Activated CD4-positive, alpha-beta memory T cell treated with anti-CD3 and anti-CD28 coated beads for 36 hours (primary cell): Measurements from ENCODE around the gene SPTLC1. TPM values are rescaled to one million over a fixed set of nuclear protein-coding genes. Genes with fewer than 3 reads are reported as not detected.
"Not testable (repeated sequence)": the region's sequence is repeated elsewhere in the genome, so short reads cannot be mapped to it uniquely, and the experiment has no call there.

ENCODE experiments used
- CTCF ChIA-PET: fragments of 350-600 bp; sonication (Branson Sonifier 250); formaldehyde crosslinking; loops from one replicate; lab custom pipeline; 2021; ENCODE audit warnings: antibody characterized with exemption, inconsistent platforms; lab: Charles Lee
- POLR2A ChIA-PET: fragments of 350-600 bp; sonication (Branson Sonifier 250); formaldehyde crosslinking; loops from one replicate; lab custom pipeline; 2021; ENCODE audit warnings: antibody characterized with exemption; lab: Charles Lee
- DNase-seq: peaks from one replicate; pipeline ENCODE4 v3.0.0-alpha.2; 2020
- H3K27ac Mint-ChIP-seq: one replicate; pipeline ENCODE4 v1.8.0; 2021; ENCODE audit warnings: mixed read lengths
- H3K27me3 Mint-ChIP-seq: one replicate; pipeline ENCODE4 v1.8.0; 2021; ENCODE audit warnings: mixed read lengths
- H3K36me3 Mint-ChIP-seq: one replicate; pipeline ENCODE4 v1.8.0; 2021; ENCODE audit warnings: mixed read lengths
- H3K4me1 Mint-ChIP-seq: one replicate; pipeline ENCODE4 v1.8.0; 2021; ENCODE audit warnings: low read depth, mixed read lengths
- H3K4me3 Mint-ChIP-seq: one replicate; pipeline ENCODE4 v1.8.0; 2021; ENCODE audit warnings: mild to moderate bottlenecking, mixed read lengths
- H3K9me3 Mint-ChIP-seq: one replicate; pipeline ENCODE4 v1.8.0; 2021; ENCODE audit warnings: mixed read lengths
- intact Hi-C: fragments of 100-400 bp; cut with micrococcal nuclease; formaldehyde crosslinking; loops from one replicate; pipeline ENCODE4 v1.15.1; 2023
- total RNA-seq, 2 experiments: library from RNA; stranded (reverse); gene quantifications; one replicate each; pipeline ENCODE4 v1.2.3, GENCODE V29; 2021

SPTLC1 gene
- total RNA-seq, 2 experiments from 2014 or later, result 39.9 to 41.2 TPM

DNA sequence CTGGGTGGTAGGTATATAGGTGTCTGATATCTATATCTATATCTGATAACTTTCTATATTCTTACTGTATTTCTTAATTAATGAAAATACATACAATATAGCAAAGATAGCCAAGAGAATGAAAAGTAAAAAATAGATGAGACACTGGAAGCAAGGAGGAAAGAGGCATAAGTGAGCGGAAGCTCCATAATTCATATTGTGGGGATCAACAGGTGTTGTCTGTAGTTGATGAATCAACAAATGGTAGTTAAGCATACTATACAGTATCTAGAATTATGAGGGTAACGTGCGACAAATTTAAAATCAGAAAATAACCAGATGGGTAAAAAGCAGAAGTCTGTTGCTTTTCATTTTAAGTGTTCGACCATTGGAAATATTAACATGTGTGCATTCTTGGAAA lies 7.1 kb downstream of the SPTLC1 start:
- no peak for DNase-seq
- POLR2A ChIA-PET, result no interaction called here
- CTCF ChIA-PET, result no interaction called here
- Mint-ChIP-seq H3K27me3 (no peaks in the 10 kb centered on the region), H3K9me3 (no peaks in the 10 kb centered on the region), H3K4me3 (no peak overlapping the region), H3K36me3 (peaks cover 40% of the 10 kb centered on the region), H3K27ac (no peak overlapping the region), H3K4me1 (peaks cover 14% of the 10 kb centered on the region)
- intact Hi-C loops, result no loop called here

DNA sequence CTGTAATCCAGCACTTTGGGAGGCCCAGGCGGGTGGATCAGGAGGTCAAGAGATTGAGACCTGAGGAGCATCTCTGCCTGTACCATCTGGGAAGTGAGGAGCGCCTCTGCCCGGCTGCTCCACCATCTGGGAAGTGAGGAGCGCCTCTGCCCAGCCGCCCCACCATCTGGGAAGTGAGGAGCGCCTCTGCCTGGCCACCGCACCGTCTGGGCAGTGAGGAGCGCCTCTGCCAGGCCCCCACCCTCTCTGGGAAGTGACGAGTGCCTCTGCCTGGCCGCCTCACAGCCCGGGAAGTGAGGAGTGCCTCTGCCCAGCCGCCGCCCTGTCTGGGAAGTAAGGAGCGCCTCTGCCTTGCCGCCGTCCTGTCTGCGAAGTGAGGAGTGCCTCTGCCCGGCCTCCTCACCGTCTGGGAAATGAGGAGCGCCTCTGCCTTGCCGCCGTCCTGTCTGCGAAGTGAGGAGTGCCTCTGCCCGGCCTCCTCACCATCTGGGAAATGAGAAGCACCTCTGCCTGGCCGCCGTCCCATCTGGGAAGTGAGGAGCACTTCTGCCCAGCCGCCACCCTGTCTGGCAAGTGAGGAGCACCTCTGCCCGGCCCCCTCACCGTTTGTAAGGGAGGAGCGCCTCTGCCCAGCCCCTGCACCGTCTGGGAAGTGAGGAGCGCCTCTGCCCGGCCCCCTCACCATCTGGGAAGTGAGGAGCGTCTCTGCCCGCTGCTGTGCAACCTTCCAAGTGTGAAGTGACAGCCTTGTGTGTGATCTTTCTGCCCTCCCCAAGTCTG lies 9.6 kb downstream of the SPTLC1 start:
- DNase-seq, H3K27ac Mint-ChIP-seq, H3K4me1 Mint-ChIP-seq, H3K4me3 Mint-ChIP-seq, CTCF ChIA-PET, POLR2A ChIA-PET, H3K9me3 Mint-ChIP-seq, H3K27me3 Mint-ChIP-seq, intact Hi-C loops: not testable (repeated sequence)
- peaks cover 49% of the 10 kb centered on the region for H3K36me3 Mint-ChIP-seq

DNA sequence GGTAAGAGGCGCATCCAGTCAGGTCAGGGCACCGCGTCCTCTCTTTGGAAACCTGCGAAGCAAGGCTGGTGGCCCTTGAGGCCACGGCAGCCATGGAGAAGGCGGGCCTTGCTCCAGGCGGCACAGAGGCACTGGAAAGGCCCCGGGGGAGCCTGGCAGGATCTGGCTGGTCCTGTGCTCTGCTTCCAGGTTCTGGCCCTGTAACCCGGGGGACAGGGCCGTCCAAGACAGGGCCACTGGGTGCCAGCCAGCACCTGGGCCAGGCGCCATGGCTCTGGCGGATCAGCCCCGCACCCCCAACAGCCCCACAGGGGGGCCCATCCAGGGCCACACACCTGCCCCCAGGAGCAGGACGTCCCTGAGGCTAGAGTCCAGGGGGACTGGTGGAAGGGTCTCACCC lies 11.6 kb downstream of the SPTLC1 start:
- H3K27ac Mint-ChIP-seq, CTCF ChIA-PET, H3K9me3 Mint-ChIP-seq, H3K4me1 Mint-ChIP-seq, POLR2A ChIA-PET, H3K4me3 Mint-ChIP-seq, H3K27me3 Mint-ChIP-seq, intact Hi-C loops, DNase-seq: not testable (repeated sequence)
- peaks cover 55% of the 10 kb centered on the region for H3K36me3 Mint-ChIP-seq

DNA sequence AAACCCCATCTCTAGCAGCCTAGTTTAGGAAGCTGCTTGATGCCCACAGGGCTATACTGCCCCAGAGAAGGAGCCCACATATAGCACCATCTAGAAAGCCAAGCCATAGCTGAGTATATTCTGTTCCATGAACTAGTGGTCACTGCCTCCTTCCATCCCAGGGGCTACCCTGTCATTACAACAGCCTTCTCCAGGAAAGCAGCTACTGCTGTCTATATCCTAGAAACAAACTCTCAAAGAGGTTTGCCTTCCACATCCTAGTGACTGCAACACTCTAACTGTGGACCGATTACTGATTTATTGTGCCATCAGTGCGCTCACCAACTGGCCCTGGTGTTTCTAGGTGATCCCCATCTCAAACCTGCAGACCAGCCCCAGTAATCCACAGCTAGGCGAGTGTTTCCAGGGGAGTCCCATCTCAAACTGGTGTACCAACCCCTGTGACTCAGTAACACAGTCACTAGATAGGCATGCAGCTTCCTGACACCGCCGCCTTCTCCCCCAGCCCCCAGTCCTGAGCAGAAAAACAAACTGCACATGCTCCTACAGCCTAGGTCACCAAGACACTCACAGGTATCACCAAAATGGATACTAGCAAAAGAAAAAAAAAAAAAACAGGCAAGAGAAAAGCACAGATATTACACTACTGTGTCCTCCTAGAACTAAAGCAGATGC lies 14.8 kb downstream of the SPTLC1 start:
- POLR2A ChIA-PET, result no interaction called here
- CTCF ChIA-PET, result no interaction called here

DNA sequence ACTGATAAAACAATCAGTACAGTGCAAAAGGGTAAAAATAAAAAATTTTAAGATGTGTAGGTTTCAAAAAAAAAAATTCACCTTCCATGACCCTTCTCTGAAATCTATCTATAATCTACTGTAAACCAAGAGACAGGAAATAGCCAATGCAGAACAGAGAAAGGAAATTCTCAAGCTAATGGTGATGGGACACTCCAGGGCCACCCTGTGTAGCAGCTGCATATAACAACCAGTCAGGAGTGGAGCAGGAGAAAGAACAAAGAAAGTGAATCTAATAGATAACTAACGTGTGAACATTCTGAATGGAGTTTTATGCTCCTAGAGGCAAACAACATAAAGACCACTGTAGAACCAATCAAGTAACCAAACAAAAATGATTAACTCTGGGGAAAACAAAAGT lies 16.6 kb downstream of the SPTLC1 start:
- Mint-ChIP-seq H3K4me3 (no peak overlapping the region), H3K9me3 (no peaks in the 10 kb centered on the region), H3K27ac (peak overlapping the region; percentile 42), H3K27me3 (no peaks in the 10 kb centered on the region), H3K4me1 (peaks cover 35% of the 10 kb centered on the region), H3K36me3 (peaks cover 42% of the 10 kb centered on the region)
- no peak for DNase-seq
- ChIA-PET POLR2A (no interaction called here), CTCF (no interaction called here)
- intact Hi-C loops, result no loop called here

More for the DNA sequence above, 14.8 kb downstream of the SPTLC1 start:
- H3K27ac Mint-ChIP-seq, result no peak overlapping the region
- H3K9me3 Mint-ChIP-seq, result no peaks in the 10 kb centered on the region
- intact Hi-C loops, result no loop called here
- H3K36me3 Mint-ChIP-seq, result peaks cover 46% of the 10 kb centered on the region
- H3K27me3 Mint-ChIP-seq, result no peaks in the 10 kb centered on the region
- DNase-seq, result no peak
- no peak overlapping the region for H3K4me3 Mint-ChIP-seq
- H3K4me1 Mint-ChIP-seq, result peaks cover 17% of the 10 kb centered on the region

DNA sequence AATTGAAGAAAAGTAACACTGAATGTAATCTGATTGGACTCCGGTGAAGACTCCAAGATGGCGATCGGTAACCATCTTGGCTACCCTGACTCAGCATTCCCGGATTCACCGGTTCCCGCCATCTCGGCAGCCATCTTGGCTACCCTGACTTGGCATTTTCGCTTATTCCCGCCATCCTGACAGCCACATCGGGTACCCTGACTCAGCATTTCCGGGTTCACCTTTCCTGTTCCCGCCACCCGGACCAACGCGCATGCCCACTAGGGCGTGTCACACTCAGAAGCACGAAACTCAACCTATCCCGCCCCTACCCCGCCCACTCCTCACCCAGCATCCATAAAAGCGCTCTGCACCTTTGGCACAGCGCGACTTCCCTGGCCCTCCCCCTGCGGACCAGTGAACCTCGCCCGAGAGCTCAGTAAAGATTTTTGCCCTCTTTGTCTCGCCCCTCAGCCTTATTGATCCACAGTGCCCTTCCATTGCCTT lies 17.2 kb downstream of the SPTLC1 start:
- H3K27me3 Mint-ChIP-seq, result no peaks in the 10 kb centered on the region
- peak overlapping the region; percentile 42 for H3K27ac Mint-ChIP-seq
- no peaks in the 10 kb centered on the region for H3K9me3 Mint-ChIP-seq
- peaks cover 36% of the 10 kb centered on the region for H3K36me3 Mint-ChIP-seq
- peaks cover 37% of the 10 kb centered on the region for H3K4me1 Mint-ChIP-seq
- no peak overlapping the region for H3K4me3 Mint-ChIP-seq
- POLR2A ChIA-PET, result no interaction called here
- intact Hi-C loops, result no loop called here
- peak; percentile 58 for DNase-seq
- CTCF ChIA-PET, result no interaction called here

DNA sequence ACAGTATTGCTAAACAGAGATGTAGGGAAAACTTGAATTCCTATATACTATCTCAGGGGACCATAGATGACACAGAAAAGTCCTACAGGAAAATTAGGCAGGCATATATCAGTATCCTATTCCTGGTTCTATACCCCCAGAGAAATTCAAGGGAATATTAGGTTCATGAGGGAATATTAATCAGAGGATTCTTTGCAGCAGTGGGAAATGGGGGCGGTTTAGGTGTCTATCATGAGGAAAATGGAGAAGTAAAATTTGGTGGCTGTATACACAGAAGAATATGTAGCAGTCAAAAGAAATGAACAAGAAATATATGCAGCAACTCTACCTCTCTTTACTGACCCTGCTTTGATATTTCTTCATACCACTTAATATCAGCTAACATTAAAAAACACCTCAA lies 20.0 kb downstream of the SPTLC1 start:
- H3K36me3 Mint-ChIP-seq, result peaks cover 20% of the 10 kb centered on the region
- POLR2A ChIA-PET, result interaction anchor here (2.0 kb wide), 1 partner anchor 19 kb away, joined by 4 read pairs; no protein-coding TSS in a partner anchor
- H3K27me3 Mint-ChIP-seq, result no peaks in the 10 kb centered on the region
- H3K27ac Mint-ChIP-seq, result peak overlapping the region; percentile 80
- intact Hi-C loops, result no loop called here
- no peaks in the 10 kb centered on the region for H3K9me3 Mint-ChIP-seq
- CTCF ChIA-PET, result no interaction called here
- peaks cover 34% of the 10 kb centered on the region for H3K4me1 Mint-ChIP-seq
- no peak overlapping the region for H3K4me3 Mint-ChIP-seq
- DNase-seq, result no peak

DNA sequence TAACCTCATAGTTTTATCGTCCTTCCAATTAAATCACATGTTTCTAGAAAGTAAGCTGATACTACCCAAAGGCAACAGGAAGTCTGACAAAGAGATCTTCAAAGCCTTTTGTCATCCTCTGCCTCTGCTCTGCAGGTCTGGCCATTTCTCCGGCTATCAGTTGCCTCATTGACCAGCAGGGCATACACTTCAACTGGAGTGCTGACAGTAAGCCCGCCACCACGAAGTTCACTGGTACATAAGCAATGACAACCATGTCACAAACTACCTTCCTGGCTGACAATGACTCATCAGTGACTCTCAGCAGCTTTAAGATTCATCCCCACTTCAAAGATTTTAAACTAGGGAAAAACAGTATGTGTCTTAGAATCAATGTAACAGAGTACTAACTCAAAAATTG lies 20.6 kb downstream of the SPTLC1 start:
- H3K4me1 Mint-ChIP-seq, result peaks cover 35% of the 10 kb centered on the region
- peak overlapping the region; percentile 80 for H3K27ac Mint-ChIP-seq
- no peak overlapping the region for H3K4me3 Mint-ChIP-seq
- peaks cover 22% of the 10 kb centered on the region for H3K36me3 Mint-ChIP-seq
- POLR2A ChIA-PET, result interaction anchor here (2.0 kb wide), 1 partner anchor 20 kb away, joined by 4 read pairs; no protein-coding TSS in a partner anchor
- H3K27me3 Mint-ChIP-seq, result no peaks in the 10 kb centered on the region
- CTCF ChIA-PET, result no interaction called here
- H3K9me3 Mint-ChIP-seq, result no peaks in the 10 kb centered on the region
- intact Hi-C loops, result no loop called here
- peak; percentile 65 for DNase-seq

DNA sequence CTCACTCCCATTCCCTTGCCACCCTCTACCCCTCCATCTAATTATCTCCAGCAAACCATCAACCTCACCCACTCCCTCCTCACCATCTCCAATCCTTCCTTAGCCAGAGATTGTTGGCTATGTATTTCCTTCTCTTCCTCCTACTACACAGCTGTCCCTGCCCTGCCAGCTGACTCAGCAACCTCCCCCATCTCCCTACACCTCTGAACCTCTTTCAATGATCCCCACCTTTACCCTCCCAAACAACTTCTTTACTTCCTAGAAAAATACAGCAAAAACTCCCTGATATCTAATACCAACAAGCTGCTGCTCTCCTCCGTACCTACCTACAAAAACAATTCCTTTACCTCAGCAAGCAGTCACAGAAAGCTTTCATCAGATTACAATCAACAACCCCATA lies 37.3 kb downstream of the SPTLC1 start:
- intact Hi-C loops, result no loop called here
- H3K4me1 Mint-ChIP-seq, result no peaks in the 10 kb centered on the region
- H3K4me3 Mint-ChIP-seq, result no peak overlapping the region
- ChIA-PET POLR2A (no interaction called here), CTCF (interaction anchor here (1.5 kb wide), 1 partner anchor 62 kb away, joined by 5 read pairs; no protein-coding TSS in a partner anchor)
- H3K36me3 Mint-ChIP-seq, result peaks cover 19% of the 10 kb centered on the region
- no peak for DNase-seq
- H3K27me3 Mint-ChIP-seq, result no peaks in the 10 kb centered on the region
- H3K27ac Mint-ChIP-seq, result no peak overlapping the region
- H3K9me3 Mint-ChIP-seq, result no peaks in the 10 kb centered on the region

DNA sequence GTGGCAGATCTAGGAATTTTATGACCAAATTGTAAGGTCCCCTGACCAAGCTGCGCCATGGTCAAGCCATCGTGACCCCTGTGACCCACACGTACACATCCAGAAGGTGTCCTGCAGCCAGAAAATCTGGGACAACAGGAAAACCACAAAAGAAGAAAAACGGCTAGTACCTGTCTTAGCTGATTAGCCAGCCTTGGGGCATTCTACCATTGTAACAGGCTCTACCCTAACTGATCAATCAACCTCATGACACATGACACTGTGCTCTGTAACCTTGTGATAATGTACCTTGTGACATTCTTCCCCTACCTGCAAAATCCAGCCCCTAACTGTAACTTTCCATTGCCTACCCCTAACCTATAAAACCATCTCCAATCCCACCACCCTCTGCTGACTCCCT lies 43.6 kb downstream of the SPTLC1 start:
- H3K27me3 Mint-ChIP-seq, result no peaks in the 10 kb centered on the region

DNA sequence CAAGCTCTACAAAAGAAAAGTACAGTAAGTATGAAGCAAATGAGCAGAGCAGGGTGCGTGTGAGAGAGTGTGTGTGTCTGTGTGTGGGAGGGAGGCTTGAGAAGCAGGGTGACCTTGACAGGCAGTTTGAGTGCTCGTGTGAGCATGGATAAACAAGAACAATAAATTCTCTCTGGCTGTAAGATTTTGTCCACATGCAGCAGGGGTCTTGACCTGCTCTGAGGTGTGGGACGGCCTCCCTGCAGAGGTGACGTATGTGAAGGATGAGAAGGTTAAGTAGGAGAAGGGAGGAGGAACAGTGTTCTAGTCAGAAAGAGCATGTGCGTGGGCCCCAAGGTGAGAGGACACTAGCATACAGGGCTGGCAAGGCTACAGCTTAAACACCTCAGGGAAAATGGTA lies 49.0 kb downstream of the SPTLC1 start:
- POLR2A ChIA-PET, result no interaction called here
- CTCF ChIA-PET, result no interaction called here
- H3K27me3 Mint-ChIP-seq, result no peaks in the 10 kb centered on the region
- no peak overlapping the region for H3K4me3 Mint-ChIP-seq
- peaks cover 23% of the 10 kb centered on the region for H3K9me3 Mint-ChIP-seq
- no peak overlapping the region for H3K27ac Mint-ChIP-seq
- no peaks in the 10 kb centered on the region for H3K4me1 Mint-ChIP-seq
- no peak for DNase-seq
- intact Hi-C loops, result no loop called here
- H3K36me3 Mint-ChIP-seq, result peaks cover 63% of the 10 kb centered on the region

More for the DNA sequence above, 43.6 kb downstream of the SPTLC1 start:
- ChIA-PET POLR2A (no interaction called here), CTCF (no interaction called here)
- intact Hi-C loops, result no loop called here
- no peak for DNase-seq
- Mint-ChIP-seq H3K4me1 (no peaks in the 10 kb centered on the region), H3K4me3 (no peak overlapping the region), H3K9me3 (no peaks in the 10 kb centered on the region), H3K36me3 (peaks cover 28% of the 10 kb centered on the region), H3K27ac (no peak overlapping the region)

DNA sequence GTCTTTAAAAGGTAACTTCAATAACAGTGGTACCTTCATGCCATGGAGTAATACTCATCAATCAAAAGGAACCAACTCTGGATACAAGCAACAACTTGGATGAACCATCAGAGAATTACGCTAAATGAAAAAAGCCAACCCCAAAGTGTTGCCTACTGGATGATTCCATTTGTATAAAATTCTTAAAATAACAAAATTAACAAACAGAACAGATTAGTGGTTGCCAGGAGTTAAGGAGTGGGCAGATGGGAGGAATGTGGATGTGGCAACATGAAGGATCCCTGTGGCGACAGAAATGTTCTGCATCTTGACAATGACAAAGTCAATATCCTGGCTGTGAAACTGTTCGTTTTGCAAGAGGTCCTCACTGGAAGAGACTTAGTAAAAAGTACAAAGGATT lies 50.5 kb downstream of the SPTLC1 start:
- no peak for DNase-seq
- intact Hi-C loops, result no loop called here
- Mint-ChIP-seq H3K9me3 (peaks cover 31% of the 10 kb centered on the region), H3K4me3 (no peak overlapping the region), H3K36me3 (peaks cover 72% of the 10 kb centered on the region), H3K27me3 (no peaks in the 10 kb centered on the region), H3K4me1 (no peaks in the 10 kb centered on the region), H3K27ac (no peak overlapping the region)
- ChIA-PET CTCF (no interaction called here), POLR2A (no interaction called here)
